Breast epithelium (tissue), 4 donors: ENCODE data around the gene TPX2. TPM values are rescaled to one million over a fixed set of nuclear protein-coding genes. Genes with fewer than 3 reads are reported as not detected.

Source experiments
- DNase-seq, 2 donors: peaks; one replicate each; pipeline ENCODE4 v3.0.0-alpha.2; 2019; ENCODE audit warnings: low spot score in 2 of 2
- H3K27ac ChIP-seq, 2 donors: fragments of 200-600 bp; sonication (generic) in 1 of 2; one replicate each; pipeline ENCODE4 v1.5.1; 2016 to 2019; ENCODE audit warnings: mild to moderate bottlenecking in 1 of 2
- H3K27me3 ChIP-seq, 2 donors: fragments of 200-600 bp; sonication (generic) in 1 of 2; one replicate each; pipeline versions ENCODE4 v1.5.1 to v1.6.0; 2017 to 2019; ENCODE audit warnings: control low read depth in 1 of 2, mild to moderate bottlenecking in 1 of 2
- H3K36me3 ChIP-seq: fragments of 200-600 bp; one replicate; pipeline ENCODE4 v1.5.1; 2019
- H3K4me1 ChIP-seq, 2 donors: fragments of 200-600 bp; sonication (generic); one replicate each; pipeline ENCODE4 v1.5.1; 2016 to 2019; ENCODE audit warnings: control low read depth in 1 of 2
- H3K4me3 ChIP-seq, 3 donors: fragments of 200-600 bp; sonication (generic); 1 replicate in 2 of 3; 2 replicates in 1 of 3; pipeline ENCODE4 v1.5.1; 2016 to 2019; ENCODE audit warnings: mild to moderate bottlenecking in 3 of 3, moderate library complexity in 2 of 3
- H3K9me3 ChIP-seq, 2 donors: fragments of 200-600 bp; sonication (generic) in 1 of 2; one replicate each; pipeline ENCODE4 v1.5.1; 2016 to 2019; ENCODE audit warnings: control low read depth in 1 of 2
- CTCF ChIP-seq, 3 donors: fragments of 450-650 bp; IDR thresholded peaks; one replicate each; pipeline ENCODE4 v1.5.1; 2016 to 2017; ENCODE audit warnings: antibody characterized with exemption in 3 of 3, mild to moderate bottlenecking in 3 of 3, moderate library complexity in 3 of 3
- POLR2A ChIP-seq: fragments of 450-650 bp; IDR thresholded peaks from one replicate; pipeline ENCODE4 v1.6.1; 2016; ENCODE audit warnings: antibody characterized with exemption, mild to moderate bottlenecking, moderate library complexity
- POLR2AphosphoS5 ChIP-seq, 3 donors: sonication (generic); formaldehyde crosslinking; IDR thresholded peaks; one replicate each; pipeline ENCODE4 v1.6.1; 2017; ENCODE audit warnings: antibody characterized with exemption in 3 of 3
- intact Hi-C: fragments of 100-400 bp; cut with DNase I; formaldehyde crosslinking; loops from one replicate; pipeline ENCODE4 v1.15.1; 2023; ENCODE audit warnings: low total_unique reads
- total RNA-seq, 3 donors: library from RNA; depleted of rRNA; stranded (reverse); fragments of >200 nt; gene quantifications; one replicate each; pipeline ENCODE4 v1.1.0, GENCODE V29; 2016

Gene TPX2
- total RNA-seq, 3 donors from 2014 or later: 0.33 to 3.8 (median 0.73) TPM

- Histone ChIP-seq H3K4me1 (no peaks in the 10 kb centered on the region), H3K27me3 (no peaks in the 10 kb centered on the region), H3K9me3 (no peaks in the 10 kb centered on the region), H3K4me3 (no peak overlapping the region), H3K36me3 (no peaks in the 10 kb centered on the region), H3K27ac (no peak overlapping the region)
- intact Hi-C loops: no loop called here
- DNase-seq: no peak
- no peak for TF ChIP-seq POLR2AphosphoS5 (IDR thresholded peaks at IDR 0.05)
- TF ChIP-seq POLR2A: no peak
- TF ChIP-seq CTCF (IDR thresholded peaks at IDR 0.05): no peak
These were observed 8.6 kb downstream of the TPX2 start for GRCh38 chr20:31747640-31748039.

- no peak overlapping the region for H3K4me3 ChIP-seq
- no peaks in the 10 kb centered on the region for H3K9me3 ChIP-seq
- H3K36me3 ChIP-seq: no peaks in the 10 kb centered on the region
- no peak for DNase-seq
- H3K27me3 ChIP-seq: no peaks in the 10 kb centered on the region
- H3K27ac ChIP-seq: no peak overlapping the region
- TF ChIP-seq POLR2AphosphoS5 (IDR thresholded peaks at IDR 0.05) (no peak), CTCF (IDR thresholded peaks at IDR 0.05) (no peak), POLR2A (no peak)
- intact Hi-C loops: no loop called here
- H3K4me1 ChIP-seq: no peaks in the 10 kb centered on the region
These were observed 10.1 kb downstream of the TPX2 start for GRCh38 chr20:31749223-31749622.

GRCh38 chr20:31751126-31751525, 12.0 kb downstream of the TPX2 start:
- no peaks in the 10 kb centered on the region for H3K9me3 ChIP-seq
- H3K27me3 ChIP-seq: no peaks in the 10 kb centered on the region
- no peak for DNase-seq
- TF ChIP-seq POLR2AphosphoS5 (IDR thresholded peaks at IDR 0.05) (no peak), POLR2A (no peak), CTCF (IDR thresholded peaks at IDR 0.05) (no peak)
- H3K4me3 ChIP-seq: no peak overlapping the region
- intact Hi-C loops: no loop called here
- H3K36me3 ChIP-seq: no peaks in the 10 kb centered on the region
- H3K4me1 ChIP-seq: no peaks in the 10 kb centered on the region
- H3K27ac ChIP-seq: no peak overlapping the region

- Histone ChIP-seq H3K27ac (no peak overlapping the region), H3K4me1 (no peaks in the 10 kb centered on the region), H3K36me3 (no peaks in the 10 kb centered on the region), H3K27me3 (no peaks in the 10 kb centered on the region), H3K9me3 (no peaks in the 10 kb centered on the region), H3K4me3 (no peak overlapping the region)
- intact Hi-C loops: no loop called here
- TF ChIP-seq POLR2AphosphoS5 (IDR thresholded peaks at IDR 0.05): no peak
- no peak for TF ChIP-seq CTCF (IDR thresholded peaks at IDR 0.05)
- no peak for TF ChIP-seq POLR2A
- DNase-seq: no peak
These were observed 18.2 kb downstream of the TPX2 start for GRCh38 chr20:31757254-31757653.

- Histone ChIP-seq H3K27ac (no peak overlapping the region), H3K4me3 (no peak overlapping the region), H3K36me3 (no peaks in the 10 kb centered on the region), H3K27me3 (no peaks in the 10 kb centered on the region), H3K9me3 (no peaks in the 10 kb centered on the region), H3K4me1 (no peaks in the 10 kb centered on the region)
- no peak for TF ChIP-seq CTCF (IDR thresholded peaks at IDR 0.05)
- TF ChIP-seq POLR2A: no peak
- no peak for TF ChIP-seq POLR2AphosphoS5 (IDR thresholded peaks at IDR 0.05)
- DNase-seq: no peak
- intact Hi-C loops: no loop called here
These were observed 19.4 kb downstream of the TPX2 start for GRCh38 chr20:31758521-31758920.
